ENCODE measurements around the gene CPT1B. TPM values are rescaled to one million over a fixed set of nuclear protein-coding genes. Genes with fewer than 3 reads are reported as not detected.

The CPT1B gene
- total RNA-seq, 2 experiments from 2014 or later = 59.1 to 68.3 TPM

GRCh38 chr22:50567721-50568252 lies 10.4 kb downstream of the CPT1B start:
- Mint-ChIP-seq H3K27ac (no peak overlapping the region), H3K36me3 (ENCODE audit: low read depth) (peaks cover 39% of the 10 kb centered on the region), H3K27me3 (no peaks in the 10 kb centered on the region), H3K4me3 (no peak overlapping the region), H3K9me3 (no peaks in the 10 kb centered on the region), H3K4me1 (ENCODE audit: low read depth) (peaks cover 9% of the 10 kb centered on the region)
- TF ChIP-seq, protein P1, sequence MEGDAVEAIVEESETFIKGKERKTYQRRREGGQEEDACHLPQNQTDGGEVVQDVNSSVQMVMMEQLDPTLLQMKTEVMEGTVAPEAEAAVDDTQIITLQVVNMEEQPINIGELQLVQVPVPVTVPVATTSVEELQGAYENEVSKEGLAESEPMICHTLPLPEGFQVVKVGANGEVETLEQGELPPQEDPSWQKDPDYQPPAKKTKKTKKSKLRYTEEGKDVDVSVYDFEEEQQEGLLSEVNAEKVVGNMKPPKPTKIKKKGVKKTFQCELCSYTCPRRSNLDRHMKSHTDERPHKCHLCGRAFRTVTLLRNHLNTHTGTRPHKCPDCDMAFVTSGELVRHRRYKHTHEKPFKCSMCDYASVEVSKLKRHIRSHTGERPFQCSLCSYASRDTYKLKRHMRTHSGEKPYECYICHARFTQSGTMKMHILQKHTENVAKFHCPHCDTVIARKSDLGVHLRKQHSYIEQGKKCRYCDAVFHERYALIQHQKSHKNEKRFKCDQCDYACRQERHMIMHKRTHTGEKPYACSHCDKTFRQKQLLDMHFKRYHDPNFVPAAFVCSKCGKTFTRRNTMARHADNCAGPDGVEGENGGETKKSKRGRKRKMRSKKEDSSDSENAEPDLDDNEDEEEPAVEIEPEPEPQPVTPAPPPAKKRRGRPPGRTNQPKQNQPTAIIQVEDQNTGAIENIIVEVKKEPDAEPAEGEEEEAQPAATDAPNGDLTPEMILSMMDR (IDR thresholded peaks at IDR 0.05) = no peak
- intact Hi-C loops (cut with DNase I, micrococcal nuclease) = no loop called here
- POLR2A ChIA-PET = interaction anchor here (1.6 kb wide), 1 partner anchor 20 kb away, joined by 3 read pairs; no protein-coding TSS in a partner anchor
- DNase-seq = no peak
- H3K9me3 ChIP-seq (ENCODE audit: control insufficient read depth in 1 of 2, insufficient read depth in 1 of 2, low read length in 2 of 2) = no peaks in the 10 kb centered on the region
- CTCF ChIA-PET = no interaction called here
- H3K27ac ChIP-seq (ENCODE audit: low read depth in 1 of 2, low read length in 2 of 2) = no peak overlapping the region
- H3K36me3 ChIP-seq (ENCODE audit: insufficient read depth, low read length) = peaks cover 37% of the 10 kb centered on the region
- peaks cover 10% of the 10 kb centered on the region for H3K4me1 ChIP-seq (ENCODE audit: insufficient read depth, low read length)
- H3K27me3 ChIP-seq (ENCODE audit: control insufficient read depth in 1 of 2, insufficient read depth in 2 of 2, low read length in 2 of 2) = no peaks in the 10 kb centered on the region
- no peak overlapping the region for H3K4me3 ChIP-seq (ENCODE audit: low read length)
- ATAC-seq (ENCODE audit: poor library complexity) = no peak

GRCh38 chr22:50564289-50564688 lies 13.9 kb downstream of the CPT1B start:
- no peak for ATAC-seq (ENCODE audit: poor library complexity)
- no peaks in the 10 kb centered on the region for H3K9me3 Mint-ChIP-seq
- H3K4me1 Mint-ChIP-seq (ENCODE audit: low read depth) = peaks cover 16% of the 10 kb centered on the region
- Histone ChIP-seq H3K36me3 (ENCODE audit: insufficient read depth, low read length) (peaks cover 7% of the 10 kb centered on the region), H3K9me3 (ENCODE audit: control insufficient read depth in 1 of 2, insufficient read depth in 1 of 2, low read length in 2 of 2) (no peaks in the 10 kb centered on the region), H3K4me1 (ENCODE audit: insufficient read depth, low read length) (peaks cover 10% of the 10 kb centered on the region), H3K27ac (ENCODE audit: low read depth in 1 of 2, low read length in 2 of 2) (no peak overlapping the region), H3K27me3 (ENCODE audit: control insufficient read depth in 1 of 2, insufficient read depth in 2 of 2, low read length in 2 of 2) (no peaks in the 10 kb centered on the region), H3K4me3 (ENCODE audit: low read length) (no peak overlapping the region)
- no peak for DNase-seq
- intact Hi-C loops (cut with DNase I, micrococcal nuclease) = loop anchor here in 1 of 2 experiments (5.0 kb wide), 1 partner anchor 37 kb away; the partner anchor contains the start of gene SCO2
- no peak overlapping the region for H3K4me3 Mint-ChIP-seq
- POLR2A ChIA-PET = interaction anchor here (0.8 to 4.2 kb wide), 8 partner anchors 11 to 57 kb away, joined by 3 to 56 read pairs (median 4); partner anchors contain the start of genes CHKB, LMF2, NCAPH2 and SCO2
- H3K27me3 Mint-ChIP-seq = no peaks in the 10 kb centered on the region
- H3K27ac Mint-ChIP-seq = no peak overlapping the region
- CTCF ChIA-PET = interaction anchor here (2.0 to 3.7 kb wide), 4 partner anchors 16 to 56 kb away, joined by 17 to 70 read pairs (median 24); partner anchors contain the start of genes KLHDC7B, LMF2, NCAPH2 and SCO2
- peaks cover 7% of the 10 kb centered on the region for H3K36me3 Mint-ChIP-seq (ENCODE audit: low read depth)
- TF ChIP-seq, protein P1 (IDR thresholded peaks at IDR 0.05) = no peak

DNA sequence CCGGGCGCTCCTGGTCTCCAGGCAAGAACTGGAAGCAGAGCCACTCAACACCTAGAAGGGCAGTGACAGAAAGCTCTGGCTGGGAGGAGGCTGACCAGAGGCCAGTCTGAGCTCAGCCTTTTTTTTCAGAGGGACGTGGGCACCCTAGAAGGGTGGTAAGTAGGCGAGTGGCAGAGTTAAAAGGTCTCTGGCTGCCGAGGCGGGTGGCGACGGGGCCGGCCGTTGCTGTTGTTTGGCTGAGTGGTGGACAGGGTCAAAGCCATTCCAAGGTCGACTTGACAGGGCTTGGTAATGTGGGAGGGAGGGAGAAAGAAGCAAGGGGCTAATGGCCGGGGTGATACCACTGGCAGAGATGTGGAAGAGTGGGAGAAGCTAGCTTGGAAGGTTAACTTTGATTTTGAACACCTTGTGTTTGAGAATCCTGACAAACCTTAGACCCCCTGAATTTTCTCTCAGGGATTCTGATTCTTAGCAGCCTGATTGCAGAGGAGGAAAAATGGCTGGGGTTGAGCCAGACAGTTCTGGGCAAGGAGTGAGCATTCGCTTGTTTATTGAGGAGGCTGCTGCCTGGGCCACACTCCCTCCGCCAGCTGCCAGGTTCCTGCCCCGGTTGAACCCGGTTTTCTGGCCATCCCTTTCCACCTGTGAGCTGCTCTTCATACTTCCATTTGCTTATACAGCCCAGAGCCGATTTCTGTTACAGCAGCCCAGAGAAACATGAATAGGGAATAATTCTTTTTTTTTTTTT lies 14.6 kb downstream of the CPT1B start:
- Mint-ChIP-seq H3K27ac (peak overlapping the region; percentile 85), H3K4me1 (ENCODE audit: low read depth) (peaks cover 16% of the 10 kb centered on the region), H3K4me3 (peak overlapping the region; percentile 96), H3K36me3 (ENCODE audit: low read depth) (peaks cover 2% of the 10 kb centered on the region), H3K9me3 (no peaks in the 10 kb centered on the region), H3K27me3 (no peaks in the 10 kb centered on the region)
- ChIA-PET CTCF (interaction anchor here (0.8 to 3.7 kb wide), 17 partner anchors 12 to 221 kb away, joined by 3 to 70 read pairs (median 5); partner anchors contain the start of genes ARSA, KLHDC7B, LMF2 and NCAPH2), POLR2A (interaction anchor here (0.6 to 4.2 kb wide), 15 partner anchors 15 to 372 kb away, joined by 3 to 56 read pairs (median 6); partner anchors contain the start of genes CHKB, MAPK8IP2, SCO2 and TYMP)
- TF ChIP-seq, protein P1 (IDR thresholded peaks at IDR 0.05) = no peak
- Histone ChIP-seq H3K27me3 (ENCODE audit: control insufficient read depth in 1 of 2, insufficient read depth in 2 of 2, low read length in 2 of 2) (no peaks in the 10 kb centered on the region), H3K27ac (ENCODE audit: low read depth in 1 of 2, low read length in 2 of 2) (no peak overlapping the region), H3K36me3 (ENCODE audit: insufficient read depth, low read length) (peaks cover under 1% of the 10 kb centered on the region), H3K9me3 (ENCODE audit: control insufficient read depth in 1 of 2, insufficient read depth in 1 of 2, low read length in 2 of 2) (no peaks in the 10 kb centered on the region), H3K4me3 (ENCODE audit: low read length) (peak overlapping the region; percentile 84), H3K4me1 (ENCODE audit: insufficient read depth, low read length) (peaks cover 10% of the 10 kb centered on the region)
- intact Hi-C loops (cut with DNase I, micrococcal nuclease) = loop anchor here (1.0 to 5.0 kb wide), 5 partner anchors 17 to 55 kb away; partner anchors contain the start of genes CHKB (in 1 of the 2), KLHDC7B (in 1 of the 2), NCAPH2 (in 1 of the 2) and SCO2 (in 1 of the 2)
- DNase-seq (no peak), ATAC-seq (ENCODE audit: poor library complexity) (no peak)

All from CD4-positive, alpha-beta T cell (primary cell).